Measurements from ENCODE around the gene PECR.

DNA sequence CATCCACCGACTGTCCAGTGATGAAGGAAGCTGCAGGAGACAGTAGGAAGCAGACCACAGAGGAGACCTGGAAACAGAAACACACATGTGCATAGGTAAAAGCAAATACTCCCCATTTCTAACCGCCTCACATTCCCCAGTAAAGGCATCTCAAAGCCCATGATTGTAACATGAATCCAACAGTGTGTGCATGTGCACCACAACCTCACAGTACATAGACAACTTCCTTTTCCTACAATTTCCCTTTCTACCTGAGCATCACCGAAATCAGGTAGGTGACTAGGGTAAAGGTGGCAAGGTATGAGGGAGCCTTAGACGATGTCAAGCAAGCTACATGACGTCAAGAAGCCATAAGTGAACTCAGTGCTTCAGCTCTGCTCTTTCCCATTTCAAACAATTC, 37.7 kb downstream of the PECR start:
- TF ChIP-seq TAF1 (IDR thresholded peaks at IDR 0.05; ENCODE audit: low read depth) (no peak), TCF12 (IDR thresholded peaks at IDR 0.05; ENCODE audit: low read depth) (no peak), YY1 (IDR thresholded peaks at IDR 0.05; ENCODE audit: low read depth) (no peak), CREB1 (IDR thresholded peaks at IDR 0.05; ENCODE audit: low read depth) (no peak), ZBTB7A (IDR thresholded peaks at IDR 0.05; ENCODE audit: low read depth) (no peak), EGR1 (IDR thresholded peaks at IDR 0.05) (no peak), EP300 (IDR thresholded peaks at IDR 0.05; ENCODE audit: borderline replicate concordance) (no peak), NFIC (IDR thresholded peaks at IDR 0.05) (no peak), TEAD4 (IDR thresholded peaks at IDR 0.05) (no peak), CEBPB (IDR thresholded peaks at IDR 0.05) (no peak), RAD21 (IDR thresholded peaks at IDR 0.05; ENCODE audit: low read depth) (no peak)
- TF ChIP-seq, protein P1, sequence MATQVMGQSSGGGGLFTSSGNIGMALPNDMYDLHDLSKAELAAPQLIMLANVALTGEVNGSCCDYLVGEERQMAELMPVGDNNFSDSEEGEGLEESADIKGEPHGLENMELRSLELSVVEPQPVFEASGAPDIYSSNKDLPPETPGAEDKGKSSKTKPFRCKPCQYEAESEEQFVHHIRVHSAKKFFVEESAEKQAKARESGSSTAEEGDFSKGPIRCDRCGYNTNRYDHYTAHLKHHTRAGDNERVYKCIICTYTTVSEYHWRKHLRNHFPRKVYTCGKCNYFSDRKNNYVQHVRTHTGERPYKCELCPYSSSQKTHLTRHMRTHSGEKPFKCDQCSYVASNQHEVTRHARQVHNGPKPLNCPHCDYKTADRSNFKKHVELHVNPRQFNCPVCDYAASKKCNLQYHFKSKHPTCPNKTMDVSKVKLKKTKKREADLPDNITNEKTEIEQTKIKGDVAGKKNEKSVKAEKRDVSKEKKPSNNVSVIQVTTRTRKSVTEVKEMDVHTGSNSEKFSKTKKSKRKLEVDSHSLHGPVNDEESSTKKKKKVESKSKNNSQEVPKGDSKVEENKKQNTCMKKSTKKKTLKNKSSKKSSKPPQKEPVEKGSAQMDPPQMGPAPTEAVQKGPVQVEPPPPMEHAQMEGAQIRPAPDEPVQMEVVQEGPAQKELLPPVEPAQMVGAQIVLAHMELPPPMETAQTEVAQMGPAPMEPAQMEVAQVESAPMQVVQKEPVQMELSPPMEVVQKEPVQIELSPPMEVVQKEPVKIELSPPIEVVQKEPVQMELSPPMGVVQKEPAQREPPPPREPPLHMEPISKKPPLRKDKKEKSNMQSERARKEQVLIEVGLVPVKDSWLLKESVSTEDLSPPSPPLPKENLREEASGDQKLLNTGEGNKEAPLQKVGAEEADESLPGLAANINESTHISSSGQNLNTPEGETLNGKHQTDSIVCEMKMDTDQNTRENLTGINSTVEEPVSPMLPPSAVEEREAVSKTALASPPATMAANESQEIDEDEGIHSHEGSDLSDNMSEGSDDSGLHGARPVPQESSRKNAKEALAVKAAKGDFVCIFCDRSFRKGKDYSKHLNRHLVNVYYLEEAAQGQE (IDR thresholded peaks at IDR 0.05; ENCODE audit: low read depth) = no peak
- TF ChIP-seq, protein P2, sequence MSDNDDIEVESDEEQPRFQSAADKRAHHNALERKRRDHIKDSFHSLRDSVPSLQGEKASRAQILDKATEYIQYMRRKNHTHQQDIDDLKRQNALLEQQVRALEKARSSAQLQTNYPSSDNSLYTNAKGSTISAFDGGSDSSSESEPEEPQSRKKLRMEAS (IDR thresholded peaks at IDR 0.05) = no peak
- TF ChIP-seq, protein P3, sequence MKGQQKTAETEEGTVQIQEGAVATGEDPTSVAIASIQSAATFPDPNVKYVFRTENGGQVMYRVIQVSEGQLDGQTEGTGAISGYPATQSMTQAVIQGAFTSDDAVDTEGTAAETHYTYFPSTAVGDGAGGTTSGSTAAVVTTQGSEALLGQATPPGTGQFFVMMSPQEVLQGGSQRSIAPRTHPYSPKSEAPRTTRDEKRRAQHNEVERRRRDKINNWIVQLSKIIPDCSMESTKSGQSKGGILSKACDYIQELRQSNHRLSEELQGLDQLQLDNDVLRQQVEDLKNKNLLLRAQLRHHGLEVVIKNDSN (IDR thresholded peaks at IDR 0.05) = no peak

All from Ishikawa (cell line).